Lower leg skin (tissue), 3 donors: Measurements from ENCODE around the gene HARBI1.

ENCODE experiments used
- POLR2A ChIP-seq, 2 donors: fragments of 450-650 bp; IDR thresholded peaks; one replicate each; pipeline ENCODE4 v1.6.1; 2016 to 2017; ENCODE audit warnings: antibody characterized with exemption in 2 of 2, mild to moderate bottlenecking in 1 of 2, moderate library complexity in 1 of 2
- TF ChIP-seq, protein P1 (sequence below), 3 donors: fragments of 450-650 bp; IDR thresholded peaks; one replicate each; pipeline ENCODE4 v1.5.1; 2016; ENCODE audit warnings: antibody characterized with exemption in 3 of 3, mild to moderate bottlenecking in 3 of 3, moderate library complexity in 2 of 3

- TF ChIP-seq, protein P1, sequence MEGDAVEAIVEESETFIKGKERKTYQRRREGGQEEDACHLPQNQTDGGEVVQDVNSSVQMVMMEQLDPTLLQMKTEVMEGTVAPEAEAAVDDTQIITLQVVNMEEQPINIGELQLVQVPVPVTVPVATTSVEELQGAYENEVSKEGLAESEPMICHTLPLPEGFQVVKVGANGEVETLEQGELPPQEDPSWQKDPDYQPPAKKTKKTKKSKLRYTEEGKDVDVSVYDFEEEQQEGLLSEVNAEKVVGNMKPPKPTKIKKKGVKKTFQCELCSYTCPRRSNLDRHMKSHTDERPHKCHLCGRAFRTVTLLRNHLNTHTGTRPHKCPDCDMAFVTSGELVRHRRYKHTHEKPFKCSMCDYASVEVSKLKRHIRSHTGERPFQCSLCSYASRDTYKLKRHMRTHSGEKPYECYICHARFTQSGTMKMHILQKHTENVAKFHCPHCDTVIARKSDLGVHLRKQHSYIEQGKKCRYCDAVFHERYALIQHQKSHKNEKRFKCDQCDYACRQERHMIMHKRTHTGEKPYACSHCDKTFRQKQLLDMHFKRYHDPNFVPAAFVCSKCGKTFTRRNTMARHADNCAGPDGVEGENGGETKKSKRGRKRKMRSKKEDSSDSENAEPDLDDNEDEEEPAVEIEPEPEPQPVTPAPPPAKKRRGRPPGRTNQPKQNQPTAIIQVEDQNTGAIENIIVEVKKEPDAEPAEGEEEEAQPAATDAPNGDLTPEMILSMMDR (IDR thresholded peaks at IDR 0.05) = no peak
- no peak for TF ChIP-seq POLR2A (IDR thresholded peaks at IDR 0.05)
Observed at GRCh38 chr11:46630237-46630636, 13.2 kb upstream of the HARBI1 start.
